Activated CD8-positive, alpha-beta memory T cell treated with anti-CD3 and anti-CD28 coated beads, Interleukin-2, amount 50 U/mL, for 24 hours (primary cell): ENCODE data around the gene MYPN.

Source experiments
- DNase-seq: peaks from one replicate; pipeline ENCODE4 v3.0.0-alpha.2; 2020; ENCODE audit errors: extremely low read depth

Gene MYPN

GRCh38 chr10:68090586-68090985 lies 18.7 kb upstream of the MYPN start:
- no peak for DNase-seq

- no peak for DNase-seq
Measured at GRCh38 chr10:68092512-68092911, 16.8 kb upstream of the MYPN start.

- DNase-seq = no peak
Measured at GRCh38 chr10:68095153-68095552, 14.1 kb upstream of the MYPN start.

GRCh38 chr10:68096913-68097516 lies 12.3 kb upstream of the MYPN start:
- DNase-seq = no peak

GRCh38 chr10:68099736-68100135 lies 9.6 kb upstream of the MYPN start:
- DNase-seq = no peak

GRCh38 chr10:68101066-68101465 lies 8.2 kb upstream of the MYPN start:
- DNase-seq = no peak

- no peak for DNase-seq
Measured at GRCh38 chr10:68103261-68103878, 5.9 kb upstream of the MYPN start.

- DNase-seq = no peak
Measured at GRCh38 chr10:68103901-68104300, 5.4 kb upstream of the MYPN start.

GRCh38 chr10:68105820-68106219 lies 3.5 kb upstream of the MYPN start:
- no peak for DNase-seq

GRCh38 chr10:68106656-68107055 lies 2.6 kb upstream of the MYPN start:
- DNase-seq = no peak

- no peak for DNase-seq
Measured at GRCh38 chr10:68107651-68108050, 1.6 kb upstream of the MYPN start.

- DNase-seq = no peak
Measured at GRCh38 chr10:68108051-68108450, 1.2 kb upstream of the MYPN start.

- DNase-seq = no peak
Measured at GRCh38 chr10:68108653-68109052, 635 bp upstream of the MYPN start.

- DNase-seq = no peak
Measured at GRCh38 chr10:68110027-68110426, 739 bp downstream of the MYPN start.

- no peak for DNase-seq
Measured at GRCh38 chr10:68111584-68111983, 2.3 kb downstream of the MYPN start.

- DNase-seq = no peak
Measured at GRCh38 chr10:68112837-68113236, 3.5 kb downstream of the MYPN start.

- no peak for DNase-seq
Measured at GRCh38 chr10:68118657-68119056, 9.4 kb downstream of the MYPN start.

- DNase-seq = no peak
Measured at GRCh38 chr10:68121020-68121743, 11.9 kb downstream of the MYPN start.

GRCh38 chr10:68121852-68122251 lies 12.6 kb downstream of the MYPN start:
- no peak for DNase-seq

GRCh38 chr10:68124718-68125117 lies 15.4 kb downstream of the MYPN start:
- no peak for DNase-seq

GRCh38 chr10:68125772-68126171 lies 16.5 kb downstream of the MYPN start:
- DNase-seq = no peak

GRCh38 chr10:68128015-68128414 lies 18.7 kb downstream of the MYPN start:
- no peak for DNase-seq

GRCh38 chr10:68132391-68132790 lies 23.1 kb downstream of the MYPN start:
- DNase-seq = no peak
